ENCODE results near the gene PIK3R6. TPM values are rescaled to one million over a fixed set of nuclear protein-coding genes. Genes with fewer than 3 reads are reported as not detected.

PIK3R6 gene
- total and polyA plus RNA-seq, 10 of the 15 experiments (the other 5 are each of a cell fraction or from before 2014, with no cell fraction given), result 6.7 to 146 (median 68.2) TPM

DNA sequence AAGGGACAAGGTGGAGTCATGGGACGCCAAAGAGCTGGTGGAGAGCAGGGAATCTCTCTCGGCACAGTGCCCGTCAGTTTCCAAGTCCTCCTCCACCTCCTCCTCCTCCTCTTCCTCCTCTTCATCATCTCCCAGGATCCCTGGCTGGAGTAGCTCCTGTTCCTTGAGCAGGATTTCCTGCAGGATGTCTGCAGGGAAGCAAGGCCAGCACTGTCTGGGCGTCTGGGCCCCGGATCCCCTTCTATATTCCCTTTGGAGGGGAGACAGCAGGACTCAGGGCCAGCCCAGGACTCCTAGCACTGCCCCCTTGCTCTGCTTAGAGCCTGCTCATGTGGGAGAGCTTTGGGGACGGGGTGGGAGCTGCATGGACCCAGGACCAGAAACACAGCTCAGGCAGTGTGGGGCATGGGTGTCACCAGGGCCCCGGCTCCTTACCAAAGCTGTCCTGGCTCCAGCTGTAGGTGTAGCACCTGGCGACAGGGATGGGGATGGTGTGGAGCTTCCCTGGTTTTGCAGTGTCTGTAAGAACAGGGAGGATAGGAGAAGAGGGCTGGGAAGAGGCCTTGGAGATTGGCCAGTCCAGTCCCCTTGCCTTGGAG lies 21.3 kb upstream of the PIK3R6 start:
- Histone ChIP-seq H3K79me2 (ENCODE audit: control insufficient read depth, insufficient read depth, low read length) (peaks cover 8% of the 10 kb centered on the region; the same call in 1 of the 2 replicates), H2AFZ (ENCODE audit: control insufficient read depth, low read depth, low read length) (no peak overlapping the region), H3K4me1 (ENCODE audit: control insufficient read depth, insufficient read depth, low read length) (peaks cover 22% of the 10 kb centered on the region), H3K4me3 (no peak overlapping the region), H3K4me2 (ENCODE audit: control insufficient read depth, insufficient read depth) (no peak overlapping the region), H3K27me3 (replicated peaks in 1 of 2; ENCODE audit: control insufficient read depth in 2 of 2, insufficient read depth in 2 of 2, low read length in 1 of 2) (no peaks in the 10 kb centered on the region), H3K9me3 (replicated peaks; ENCODE audit: control insufficient read depth, insufficient read depth, low read length) (no peaks in the 10 kb centered on the region; the same call in 2 of the 3 replicates), H3K36me3 (ENCODE audit: control insufficient read depth in 2 of 2, insufficient read depth in 2 of 2, low read length in 1 of 2) (peaks cover 26 to 57% of the 10 kb centered on the region in 2 experiments; a peak in 3 of 4 replicates), H3K27ac (ENCODE audit: control insufficient read depth, insufficient read depth) (no peak overlapping the region), H3K9ac (ENCODE audit: control insufficient read depth, insufficient read depth, low read length) (no peak overlapping the region), H4K20me1 (ENCODE audit: control insufficient read depth, insufficient read depth) (no peaks in the 10 kb centered on the region)
- ATAC-seq (no peak), FAIRE-seq (no peak), DNase-seq (ENCODE audit: low read depth, low spot score) (no peak)
- no TSS peak for BruUV-seq (replicated peaks)
- CTCF ChIA-PET, result interaction anchor here (0.8 to 8.3 kb wide), 4 partner anchors 12 to 109 kb away, joined by 3 to 100 read pairs (median 5); partner anchors contain the start of gene PIK3R6
- in situ Hi-C loops (cut with MboI) (no loop called here), intact Hi-C loops (cut with micrococcal nuclease; ENCODE audit: unreplicated experiment) (no loop called here)
- POLR2A ChIA-PET, result interaction anchor here (0.7 to 8.2 kb wide), 4 partner anchors 20 to 56 kb away, joined by 3 to 74 read pairs (median 5); no protein-coding TSS in a partner anchor
- SMC1A ChIA-PET (ENCODE audit: uncharacterized antibody, unreplicated experiment), result interaction anchor here (1.2 to 8.0 kb wide), 4 partner anchors 20 to 82 kb away, joined by 3 to 132 read pairs (median 4); partner anchors contain the start of gene PIK3R6
- whole genome bisulfite sequencing (ENCODE audit: insufficient coverage, insufficient replicate concordance, low lambda C conversion rate, missing lambda C conversion rate), result 100% methylated on average over 8 of the region's 8 CpGs
- no peak for TF ChIP-seq KDM1A (IDR thresholded peaks at IDR 0.05; ENCODE audit: borderline replicate concordance)
- TF ChIP-seq, protein P1, sequence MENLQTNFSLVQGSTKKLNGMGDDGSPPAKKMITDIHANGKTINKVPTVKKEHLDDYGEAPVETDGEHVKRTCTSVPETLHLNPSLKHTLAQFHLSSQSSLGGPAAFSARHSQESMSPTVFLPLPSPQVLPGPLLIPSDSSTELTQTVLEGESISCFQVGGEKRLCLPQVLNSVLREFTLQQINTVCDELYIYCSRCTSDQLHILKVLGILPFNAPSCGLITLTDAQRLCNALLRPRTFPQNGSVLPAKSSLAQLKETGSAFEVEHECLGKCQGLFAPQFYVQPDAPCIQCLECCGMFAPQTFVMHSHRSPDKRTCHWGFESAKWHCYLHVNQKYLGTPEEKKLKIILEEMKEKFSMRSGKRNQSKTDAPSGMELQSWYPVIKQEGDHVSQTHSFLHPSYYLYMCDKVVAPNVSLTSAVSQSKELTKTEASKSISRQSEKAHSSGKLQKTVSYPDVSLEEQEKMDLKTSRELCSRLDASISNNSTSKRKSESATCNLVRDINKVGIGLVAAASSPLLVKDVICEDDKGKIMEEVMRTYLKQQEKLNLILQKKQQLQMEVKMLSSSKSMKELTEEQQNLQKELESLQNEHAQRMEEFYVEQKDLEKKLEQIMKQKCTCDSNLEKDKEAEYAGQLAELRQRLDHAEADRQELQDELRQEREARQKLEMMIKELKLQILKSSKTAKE (IDR thresholded peaks at IDR 0.05; ENCODE audit: low read depth, poor library complexity, severe bottlenecking), result no peak
- no peak for TF ChIP-seq SREBF1 (IDR thresholded peaks at IDR 0.05; ENCODE audit: low read length)
- TF ChIP-seq ESRRA (IDR thresholded peaks at IDR 0.05; ENCODE audit: low read length), result no peak
- no peak for TF ChIP-seq NBN (IDR thresholded peaks at IDR 0.05)
- TF ChIP-seq FOXK2 (IDR thresholded peaks at IDR 0.05), result no peak
- RAD21 ChIA-PET (ENCODE audit: unreplicated experiment), result interaction anchor here (1.7 to 7.7 kb wide), 2 partner anchors 11 to 22 kb away, joined by 4 to 115 read pairs; partner anchors contain the start of gene PIK3R6

Data from GM12878 (cell line).